Tibial nerve (tissue), 4 donors: ENCODE data around the gene TADA3.

Source experiments
- CTCF ChIP-seq, 5 experiments: fragments of 200-600 bp in 3 of 5; fragments of 450-650 bp in 2 of 5; sonication (generic) in 3 of 5; IDR thresholded peaks; one replicate each; pipeline ENCODE4 v1.5.1; 2016 to 2019; ENCODE audit warnings: antibody characterized with exemption in 5 of 5, mild to moderate bottlenecking in 3 of 5, moderate library complexity in 2 of 5
- EP300 ChIP-seq, 2 donors: sonication (generic); formaldehyde crosslinking; IDR thresholded peaks; one replicate each; pipeline ENCODE4 v1.6.1; 2017; ENCODE audit warnings: antibody characterized with exemption in 2 of 2, mild to moderate bottlenecking in 1 of 2
- POLR2A ChIP-seq, 2 donors: fragments of 450-650 bp; IDR thresholded peaks; one replicate each; pipeline ENCODE4 v1.6.1; 2017; ENCODE audit warnings: antibody characterized with exemption in 2 of 2, mild to moderate bottlenecking in 2 of 2, moderate library complexity in 2 of 2

- no peak for TF ChIP-seq EP300 (IDR thresholded peaks at IDR 0.05)
- no peak for TF ChIP-seq CTCF (IDR thresholded peaks at IDR 0.05)
- no peak for TF ChIP-seq POLR2A (IDR thresholded peaks at IDR 0.05)
Measured at GRCh38 chr3:9800529-9800928, 8.3 kb upstream of the TADA3 start.
